Measurements from ENCODE around the gene HUNK. TPM values are rescaled to one million over a fixed set of nuclear protein-coding genes. Genes with fewer than 3 reads are reported as not detected.

Gene HUNK
- total RNA-seq, 1 donor from 2014 or later = 29.1 TPM

GRCh38 chr21:31988492-31989290 lies 115.9 kb downstream of the HUNK start:
- Mint-ChIP-seq H3K27ac (ENCODE audit: unreplicated experiment) (peak overlapping the region; percentile 6), H3K4me3 (no peak overlapping the region), H3K36me3 (ENCODE audit: low read depth) (peaks cover 23% of the 10 kb centered on the region), H3K4me1 (peaks cover 29% of the 10 kb centered on the region), H3K9me3 (no peaks in the 10 kb centered on the region), H3K27me3 (ENCODE audit: low read depth) (no peaks in the 10 kb centered on the region)
- no peak for DNase-seq (ENCODE audit: low read depth, low spot score)
- TF ChIP-seq, protein P1, sequence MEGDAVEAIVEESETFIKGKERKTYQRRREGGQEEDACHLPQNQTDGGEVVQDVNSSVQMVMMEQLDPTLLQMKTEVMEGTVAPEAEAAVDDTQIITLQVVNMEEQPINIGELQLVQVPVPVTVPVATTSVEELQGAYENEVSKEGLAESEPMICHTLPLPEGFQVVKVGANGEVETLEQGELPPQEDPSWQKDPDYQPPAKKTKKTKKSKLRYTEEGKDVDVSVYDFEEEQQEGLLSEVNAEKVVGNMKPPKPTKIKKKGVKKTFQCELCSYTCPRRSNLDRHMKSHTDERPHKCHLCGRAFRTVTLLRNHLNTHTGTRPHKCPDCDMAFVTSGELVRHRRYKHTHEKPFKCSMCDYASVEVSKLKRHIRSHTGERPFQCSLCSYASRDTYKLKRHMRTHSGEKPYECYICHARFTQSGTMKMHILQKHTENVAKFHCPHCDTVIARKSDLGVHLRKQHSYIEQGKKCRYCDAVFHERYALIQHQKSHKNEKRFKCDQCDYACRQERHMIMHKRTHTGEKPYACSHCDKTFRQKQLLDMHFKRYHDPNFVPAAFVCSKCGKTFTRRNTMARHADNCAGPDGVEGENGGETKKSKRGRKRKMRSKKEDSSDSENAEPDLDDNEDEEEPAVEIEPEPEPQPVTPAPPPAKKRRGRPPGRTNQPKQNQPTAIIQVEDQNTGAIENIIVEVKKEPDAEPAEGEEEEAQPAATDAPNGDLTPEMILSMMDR (conservative IDR thresholded peaks at IDR 0.05) = no peak

DNA sequence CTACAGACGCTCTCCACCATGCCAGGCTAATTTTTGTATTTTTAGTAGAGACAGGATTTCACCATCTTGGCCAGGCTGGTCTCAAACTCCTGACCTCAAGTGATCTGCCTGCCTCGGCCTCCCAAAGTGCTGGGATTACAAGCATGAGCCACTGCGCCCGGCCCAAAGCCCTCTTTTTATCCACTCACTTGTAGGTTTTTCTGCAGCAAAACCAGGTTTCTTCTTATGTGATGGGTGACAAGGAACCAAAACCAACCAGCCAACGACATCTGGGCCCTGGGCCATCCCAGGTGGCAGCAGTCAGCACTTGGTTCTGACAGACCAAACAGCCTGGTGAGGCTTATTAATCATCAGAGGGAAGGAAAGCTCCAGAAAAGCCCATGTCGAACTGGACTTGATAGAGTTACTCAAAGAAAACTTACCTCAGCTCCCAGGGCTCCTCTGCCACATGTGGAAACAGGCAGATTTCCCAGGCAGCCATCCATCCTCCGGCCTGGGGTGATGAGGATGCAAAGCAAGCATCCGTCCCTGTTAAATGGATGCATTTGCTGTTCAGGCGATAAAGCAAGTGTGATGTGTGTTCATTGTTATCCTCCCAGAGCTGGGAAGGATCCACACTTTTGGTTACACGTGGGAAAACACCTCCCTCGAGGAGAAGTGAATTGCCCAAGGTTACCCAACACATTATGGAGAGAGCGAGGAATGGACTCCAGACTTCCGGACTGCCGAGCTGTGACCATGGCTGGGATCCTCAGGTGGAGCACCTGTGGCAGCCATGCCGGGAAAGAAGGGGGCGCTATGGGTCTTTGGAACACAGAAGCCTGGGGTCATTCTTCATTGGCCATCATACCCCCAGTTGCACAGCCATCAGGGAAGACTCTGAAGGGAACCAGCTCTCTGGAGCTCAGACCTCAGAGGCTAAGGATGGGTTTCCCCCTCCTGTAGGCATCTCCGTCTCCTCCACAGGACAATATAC lies 118.8 kb downstream of the HUNK start:
- no peak for DNase-seq (ENCODE audit: low read depth, low spot score)
- Mint-ChIP-seq H3K27me3 (ENCODE audit: low read depth) (no peaks in the 10 kb centered on the region), H3K27ac (ENCODE audit: unreplicated experiment) (peak overlapping the region; percentile 85), H3K9me3 (no peaks in the 10 kb centered on the region), H3K36me3 (ENCODE audit: low read depth) (peaks cover 24% of the 10 kb centered on the region), H3K4me3 (no peak overlapping the region), H3K4me1 (peaks cover 27% of the 10 kb centered on the region)
- TF ChIP-seq, protein P1 (conservative IDR thresholded peaks at IDR 0.05) = no peak

DNA sequence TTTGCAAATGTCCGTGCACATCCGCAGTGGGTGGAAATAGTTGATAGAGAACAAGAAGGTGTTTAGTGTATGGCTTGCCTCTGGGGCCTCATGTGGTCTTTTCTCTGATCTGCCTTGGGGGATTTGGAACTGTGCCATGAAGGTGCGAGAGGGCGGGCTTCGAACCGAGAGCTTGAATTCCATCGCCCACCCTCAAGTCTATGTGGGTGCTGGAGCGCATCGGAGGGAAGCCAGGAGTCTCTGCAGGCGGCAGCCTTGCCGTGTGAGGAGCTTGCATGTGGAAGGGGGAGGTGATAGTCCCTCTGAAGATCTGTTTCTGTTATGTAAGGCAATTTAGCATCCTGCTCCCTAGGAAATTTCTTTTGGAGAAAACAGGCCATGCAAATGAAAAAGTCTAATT lies 119.6 kb downstream of the HUNK start:
- TF ChIP-seq, protein P1 (conservative IDR thresholded peaks at IDR 0.05) = no peak

DNA sequence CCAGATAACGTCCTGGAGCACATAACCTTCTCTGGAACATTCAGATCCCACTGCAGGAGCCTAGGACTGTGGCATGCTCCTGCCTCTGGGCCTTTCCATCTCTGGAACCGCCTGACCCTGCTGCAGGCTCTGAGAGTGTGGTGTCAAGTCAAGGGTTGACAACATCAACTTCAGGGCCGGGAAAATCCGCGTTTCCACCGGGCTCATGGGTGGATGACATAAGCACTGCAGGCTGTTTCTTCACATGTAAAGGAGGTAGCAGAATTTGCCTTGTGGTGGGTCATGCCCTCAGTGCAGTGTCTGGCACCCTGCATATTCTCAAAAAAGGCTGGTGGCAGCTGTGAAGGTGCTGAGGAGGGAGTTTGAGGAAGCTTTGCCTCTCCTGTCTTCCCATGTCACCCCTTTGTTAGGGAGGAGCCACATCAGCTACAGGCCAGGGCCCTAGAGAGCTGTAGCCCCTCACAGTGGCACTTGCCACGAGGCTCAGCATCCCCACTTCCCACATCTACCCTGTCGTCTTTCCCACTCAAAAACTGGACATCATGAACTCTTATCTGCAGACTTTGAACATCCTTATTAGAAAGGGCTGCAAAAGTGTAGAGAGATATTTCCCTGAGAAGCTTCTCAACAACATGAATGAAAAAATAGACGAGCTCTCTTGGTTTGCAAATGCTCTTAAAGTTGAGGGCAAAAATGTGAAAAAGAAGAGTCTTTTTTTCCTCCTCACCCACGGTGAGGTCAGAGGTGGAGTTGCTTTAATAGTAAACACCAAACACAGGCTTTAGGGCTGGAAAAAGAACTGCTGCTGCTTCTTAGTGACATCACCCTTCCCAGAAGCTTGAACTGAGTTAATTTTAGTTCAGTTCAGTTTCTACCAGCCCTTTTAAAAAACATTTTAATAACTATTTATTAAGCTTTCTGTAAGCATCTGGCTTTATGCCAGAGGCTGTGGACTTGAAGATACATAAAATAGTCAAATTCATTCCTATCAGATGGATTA lies 121.3 kb downstream of the HUNK start:
- no peaks in the 10 kb centered on the region for H3K9me3 Mint-ChIP-seq
- DNase-seq (ENCODE audit: low read depth, low spot score) = no peak
- H3K27me3 Mint-ChIP-seq (ENCODE audit: low read depth) = no peaks in the 10 kb centered on the region
- TF ChIP-seq, protein P1 (conservative IDR thresholded peaks at IDR 0.05) = no peak
- peaks cover 14% of the 10 kb centered on the region for H3K4me1 Mint-ChIP-seq
- H3K27ac Mint-ChIP-seq (ENCODE audit: unreplicated experiment) = peak overlapping the region; percentile 87
- H3K36me3 Mint-ChIP-seq (ENCODE audit: low read depth) = peaks cover 27% of the 10 kb centered on the region
- H3K4me3 Mint-ChIP-seq = no peak overlapping the region

More for the DNA sequence above, 119.6 kb downstream of the HUNK start:
- no peaks in the 10 kb centered on the region for H3K9me3 Mint-ChIP-seq
- peaks cover 22% of the 10 kb centered on the region for H3K4me1 Mint-ChIP-seq
- H3K36me3 Mint-ChIP-seq (ENCODE audit: low read depth) = peaks cover 25% of the 10 kb centered on the region
- H3K4me3 Mint-ChIP-seq = no peak overlapping the region
- peak overlapping the region; percentile 85 for H3K27ac Mint-ChIP-seq (ENCODE audit: unreplicated experiment)
- DNase-seq (ENCODE audit: low read depth, low spot score) = no peak
- H3K27me3 Mint-ChIP-seq (ENCODE audit: low read depth) = no peaks in the 10 kb centered on the region
